PFSK-1 (cell line): Measurements from ENCODE around the gene SMIM17.

Experiments used
- FOXP2 ChIP-seq: optimal IDR thresholded peaks from 2 replicates; pipeline ENCODE3; 2011; ENCODE audit warnings: borderline replicate concordance, control low read depth, inconsistent platforms; ENCODE audit not compliant: insufficient read depth; ENCODE audit errors: extremely low read length, extremely low read depth
- POLR2AphosphoS5 ChIP-seq: IDR thresholded peaks from 2 replicates; pipeline ENCODE4 v1.6.1; 2012; ENCODE audit warnings: low read depth, mild to moderate bottlenecking, control low read depth, low read length, moderate library complexity
- SIN3A ChIP-seq: IDR thresholded peaks from 2 replicates; pipeline ENCODE4 v1.6.1; 2012; ENCODE audit warnings: mild to moderate bottlenecking, low read length, moderate library complexity, borderline replicate concordance; ENCODE audit not compliant: insufficient read depth
- TAF1 ChIP-seq: IDR thresholded peaks from 2 replicates; pipeline ENCODE4 v1.6.1; 2012; ENCODE audit warnings: low read length, control low read depth, borderline replicate concordance; ENCODE audit not compliant: insufficient read depth
- TF ChIP-seq, protein P1 (sequence below), 2 experiments: IDR thresholded peaks; 2 replicates each; pipeline versions ENCODE4 v1.6.1 to v1.8.0; 2011 to 2012; ENCODE audit warnings: low read depth in 2 of 2, low read length in 2 of 2, control low read depth in 1 of 2, inconsistent platforms in 1 of 2, mild to moderate bottlenecking in 1 of 2, moderate library complexity in 1 of 2; ENCODE audit not compliant: insufficient read depth in 1 of 2

DNA sequence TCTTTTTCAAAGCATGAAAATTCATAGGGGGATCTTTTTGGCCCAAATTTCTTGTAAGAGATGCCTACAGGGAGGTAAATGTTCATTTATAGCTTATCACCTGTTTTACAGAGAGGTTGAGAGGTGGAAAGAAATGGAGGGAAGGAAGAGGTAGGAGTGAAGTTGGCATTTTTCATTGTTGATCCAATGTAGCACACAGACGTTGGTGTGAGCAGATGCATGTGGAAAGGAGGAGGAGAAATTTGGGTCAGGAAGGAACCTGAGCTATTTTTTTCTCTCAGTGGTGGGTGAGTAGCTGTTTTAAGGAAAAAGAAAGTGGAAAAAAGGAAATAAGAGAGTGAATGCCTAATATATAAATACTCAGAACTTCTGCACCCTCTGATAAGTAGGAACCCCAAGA lies 9.9 kb upstream of the SMIM17 start:
- no peak for TF ChIP-seq SIN3A
- no peak for TF ChIP-seq POLR2AphosphoS5
- no peak for TF ChIP-seq TAF1
- TF ChIP-seq, protein P1, sequence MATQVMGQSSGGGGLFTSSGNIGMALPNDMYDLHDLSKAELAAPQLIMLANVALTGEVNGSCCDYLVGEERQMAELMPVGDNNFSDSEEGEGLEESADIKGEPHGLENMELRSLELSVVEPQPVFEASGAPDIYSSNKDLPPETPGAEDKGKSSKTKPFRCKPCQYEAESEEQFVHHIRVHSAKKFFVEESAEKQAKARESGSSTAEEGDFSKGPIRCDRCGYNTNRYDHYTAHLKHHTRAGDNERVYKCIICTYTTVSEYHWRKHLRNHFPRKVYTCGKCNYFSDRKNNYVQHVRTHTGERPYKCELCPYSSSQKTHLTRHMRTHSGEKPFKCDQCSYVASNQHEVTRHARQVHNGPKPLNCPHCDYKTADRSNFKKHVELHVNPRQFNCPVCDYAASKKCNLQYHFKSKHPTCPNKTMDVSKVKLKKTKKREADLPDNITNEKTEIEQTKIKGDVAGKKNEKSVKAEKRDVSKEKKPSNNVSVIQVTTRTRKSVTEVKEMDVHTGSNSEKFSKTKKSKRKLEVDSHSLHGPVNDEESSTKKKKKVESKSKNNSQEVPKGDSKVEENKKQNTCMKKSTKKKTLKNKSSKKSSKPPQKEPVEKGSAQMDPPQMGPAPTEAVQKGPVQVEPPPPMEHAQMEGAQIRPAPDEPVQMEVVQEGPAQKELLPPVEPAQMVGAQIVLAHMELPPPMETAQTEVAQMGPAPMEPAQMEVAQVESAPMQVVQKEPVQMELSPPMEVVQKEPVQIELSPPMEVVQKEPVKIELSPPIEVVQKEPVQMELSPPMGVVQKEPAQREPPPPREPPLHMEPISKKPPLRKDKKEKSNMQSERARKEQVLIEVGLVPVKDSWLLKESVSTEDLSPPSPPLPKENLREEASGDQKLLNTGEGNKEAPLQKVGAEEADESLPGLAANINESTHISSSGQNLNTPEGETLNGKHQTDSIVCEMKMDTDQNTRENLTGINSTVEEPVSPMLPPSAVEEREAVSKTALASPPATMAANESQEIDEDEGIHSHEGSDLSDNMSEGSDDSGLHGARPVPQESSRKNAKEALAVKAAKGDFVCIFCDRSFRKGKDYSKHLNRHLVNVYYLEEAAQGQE (IDR thresholded peaks at IDR 0.05; ENCODE audit: insufficient read depth in 1 of 2, low read depth in 2 of 2, low read length in 2 of 2) = no peak
- TF ChIP-seq FOXP2 = no peak
